GM12878 (cell line): ENCODE results near the gene TTLL11. TPM values are rescaled to one million over a fixed set of nuclear protein-coding genes. Genes with fewer than 3 reads are reported as not detected.

ENCODE experiments used
- ATAC-seq: fragments of 200-7000 bp; cut with Tn5 transposase; 3 replicates; pipeline ENCODE4 v1.9.1; 2020; ENCODE audit warnings: mild to moderate bottlenecking, moderate library complexity
- BruUV-seq: library from RNA; stranded (reverse); fragments of 400-500 nt; replicated peaks from 2 replicates; lab custom pipeline; 2021; lab: Mats Ljungman, UMichigan
- CTCF ChIA-PET: fragments of 300-600 bp; sonication (Branson Sonifier 250); formaldehyde crosslinking; extraction: SDS; loops from one replicate; lab custom pipeline; 2021; ENCODE audit warnings: inconsistent platforms; lab: Yijun Ruan, JAX
- POLR2A ChIA-PET: fragments of 350-600 bp; formaldehyde crosslinking; extraction: SDS; loops from one replicate; lab custom pipeline; 2021; ENCODE audit warnings: inconsistent platforms; lab: Charles Lee
- RAD21 ChIA-PET: fragments of 300-600 bp; sonication (Branson Sonifier 250); formaldehyde crosslinking; loops from one replicate; lab custom pipeline; 2023; ENCODE audit warnings: antibody characterized with exemption; ENCODE audit not compliant: unreplicated experiment; lab: Charles Lee
- SMC1A ChIA-PET: fragments of 300-600 bp; sonication (Branson Sonifier 250); formaldehyde crosslinking; loops from one replicate; lab custom pipeline; 2023; ENCODE audit not compliant: unreplicated experiment, uncharacterized antibody; lab: Charles Lee
- DNase-seq: peaks from one replicate; pipeline ENCODE4 v3.0.0-alpha.2; 2011; ENCODE audit warnings: low read depth, low spot score
- FAIRE-seq: peaks from 3 replicates; lab custom pipeline; 2011; peaks lifted over from hg19 to GRCh38; lab: Jason Lieb, UNC
- H2AFZ ChIP-seq: 2 replicates; pipeline ENCODE4 v1.6.0; 2011; ENCODE audit warnings: low read depth, low read length, control low read depth; ENCODE audit not compliant: control insufficient read depth
- H3K27ac ChIP-seq: 2 replicates; pipeline ENCODE4 v1.5.1; 2011; ENCODE audit warnings: control low read depth; ENCODE audit not compliant: control insufficient read depth, insufficient read depth
- H3K27me3 ChIP-seq, 2 experiments: replicated peaks in 1 of 2; 2 replicates each; pipeline versions ENCODE4 v1.6.0 to v1.6.1; 2011; ENCODE audit warnings: low read length in 1 of 2; ENCODE audit not compliant: control insufficient read depth in 2 of 2, insufficient read depth in 2 of 2
- H3K36me3 ChIP-seq, 2 experiments: 2 replicates each; pipeline ENCODE4 v1.5.1; 2011; ENCODE audit warnings: low read length in 1 of 2; ENCODE audit not compliant: control insufficient read depth in 2 of 2, insufficient read depth in 2 of 2
- H3K4me1 ChIP-seq: 2 replicates; pipeline ENCODE4 v1.6.1; 2011; ENCODE audit warnings: mild to moderate bottlenecking, low read length, moderate library complexity, mixed read lengths; ENCODE audit not compliant: control insufficient read depth, insufficient read depth
- H3K4me2 ChIP-seq: 2 replicates; pipeline ENCODE4 v1.6.0; 2011; ENCODE audit warnings: control low read depth; ENCODE audit not compliant: control insufficient read depth, insufficient read depth
- H3K4me3 ChIP-seq: fragments of 200-600 bp; sonication (generic); 2 replicates; pipeline ENCODE4 v1.5.1; 2016
- H3K79me2 ChIP-seq: 2 replicates; pipeline ENCODE4 v1.6.0; 2011; ENCODE audit warnings: low read length; ENCODE audit not compliant: control insufficient read depth, insufficient read depth
- H3K9ac ChIP-seq: 2 replicates; pipeline ENCODE4 v1.8.0; 2011; ENCODE audit warnings: low read length, control low read depth, mixed read lengths; ENCODE audit not compliant: control insufficient read depth, insufficient read depth
- H3K9me3 ChIP-seq: replicated peaks from 3 replicates; pipeline ENCODE4 v1.5.1; 2011; ENCODE audit warnings: mild to moderate bottlenecking, low read length; ENCODE audit not compliant: control insufficient read depth, insufficient read depth
- H4K20me1 ChIP-seq: 2 replicates; pipeline ENCODE4 v1.6.0; 2011; ENCODE audit not compliant: control insufficient read depth, insufficient read depth
- GATAD2B ChIP-seq: fragments of 450-650 bp; conservative IDR thresholded peaks from 2 replicates; pipeline ENCODE4 v1.6.1; 2017; ENCODE audit warnings: low read depth, mild to moderate bottlenecking, moderate library complexity
- TAF1 ChIP-seq: IDR thresholded peaks from 2 replicates; pipeline ENCODE4 v1.6.1; 2011; ENCODE audit warnings: mild to moderate bottlenecking, low read depth, low read length, borderline replicate concordance
- USF1 ChIP-seq: IDR thresholded peaks from 2 replicates; pipeline ENCODE4 v1.6.1; 2011; ENCODE audit warnings: borderline replicate concordance, low read depth, mild to moderate bottlenecking, moderate library complexity, mixed read lengths, low read length; ENCODE audit not compliant: insufficient read depth; ENCODE audit errors: extremely low read length
- ZNF622 ChIP-seq: fragments of 450-650 bp; IDR thresholded peaks from 2 replicates; pipeline ENCODE4 v1.6.1; 2017; ENCODE audit warnings: mild to moderate bottlenecking, inconsistent platforms
- WGBS: methylation state at CpG from one replicate; pipeline ENCODE4 v1.1.6; 2016; ENCODE audit warnings: low lambda C conversion rate; ENCODE audit not compliant: insufficient replicate concordance, insufficient coverage; ENCODE audit errors: missing lambda C conversion rate; 5-methylcytosine and 5-hydroxymethylcytosine counted together
- in situ Hi-C: fragments of 300-500 bp; cut with MboI; formaldehyde crosslinking; loops from 9 replicates; pipeline ENCODE4 v1.14.3; 2018; ENCODE audit warnings: mixed read lengths
- intact Hi-C: fragments of 100-400 bp; cut with micrococcal nuclease; formaldehyde crosslinking; loops from one replicate; pipeline ENCODE4 v1.14.2; 2022; ENCODE audit not compliant: unreplicated experiment
- polyA plus RNA-seq, 11 experiments: library from polyadenylated mRNA; depleted of rRNA in 4 of 11; unstranded in 6 of 11; stranded (reverse) in 5 of 11; fragments of >200 nt; fragmentation: Nextera tagmentation in 4 of 11; fragmentation: Illumina TruSeq in 1 of 11; extraction: Ambion mirVana in 4 of 11; extraction: Trizol in 1 of 11; gene quantifications; 1 replicate in 1 of 11; 2 replicates in 10 of 11; pipeline versions ENCODE4 v1.2.1 to v1.2.3, GENCODE V29; 2011 to 2016; ENCODE audit warnings: inconsistent platforms in 2 of 11, missing spikeins in 2 of 11, low read depth in 1 of 11
- total RNA-seq, 4 experiments: library from RNA; depleted of rRNA in 3 of 4; stranded (reverse); fragments of >200 nt in 3 of 4; fragmentation: Illumina TruSeq in 1 of 4; extraction: Trizol in 1 of 4; gene quantifications; 2 replicates each; pipeline versions ENCODE4 v1.2.1 to v1.2.3, GENCODE V29; 2013 to 2021
- TF ChIP-seq, protein P1 (sequence below): fragments of 450-650 bp; IDR thresholded peaks from 2 replicates; pipeline ENCODE4 v1.6.1; 2018; ENCODE audit warnings: mild to moderate bottlenecking, low read depth, moderate library complexity; ENCODE audit not compliant: partially characterized antibody
- TF ChIP-seq, protein P2 (sequence below): fragments of 450-650 bp; IDR thresholded peaks from 2 replicates; pipeline ENCODE4 v1.6.1; 2018; ENCODE audit warnings: borderline replicate concordance, mild to moderate bottlenecking; ENCODE audit not compliant: partially characterized antibody
- TF ChIP-seq, protein P3 (sequence below): fragments of 450-650 bp; IDR thresholded peaks from 2 replicates; pipeline ENCODE4 v1.6.1; 2016; ENCODE audit warnings: mild to moderate bottlenecking
- TF ChIP-seq, protein P4 (sequence below): fragments of 450-650 bp; IDR thresholded peaks from 2 replicates; pipeline ENCODE4 v1.6.1; 2017; ENCODE audit warnings: borderline replicate concordance

TTLL11 gene
- total and polyA plus RNA-seq, 10 of the 15 experiments (the other 5 are each of a cell fraction or from before 2014, with no cell fraction given), result 1.2 to 3.7 (median 2.9) TPM

GRCh38 chr9:122020398-122020797, 72.7 kb downstream of the TTLL11 start:
- H3K79me2 ChIP-seq, result no peaks in the 10 kb centered on the region
- H3K27me3 ChIP-seq, result no peaks in the 10 kb centered on the region
- FAIRE-seq (no peak), DNase-seq (no peak), ATAC-seq (no peak)
- no TSS peak for BruUV-seq
- TF ChIP-seq, protein P1, sequence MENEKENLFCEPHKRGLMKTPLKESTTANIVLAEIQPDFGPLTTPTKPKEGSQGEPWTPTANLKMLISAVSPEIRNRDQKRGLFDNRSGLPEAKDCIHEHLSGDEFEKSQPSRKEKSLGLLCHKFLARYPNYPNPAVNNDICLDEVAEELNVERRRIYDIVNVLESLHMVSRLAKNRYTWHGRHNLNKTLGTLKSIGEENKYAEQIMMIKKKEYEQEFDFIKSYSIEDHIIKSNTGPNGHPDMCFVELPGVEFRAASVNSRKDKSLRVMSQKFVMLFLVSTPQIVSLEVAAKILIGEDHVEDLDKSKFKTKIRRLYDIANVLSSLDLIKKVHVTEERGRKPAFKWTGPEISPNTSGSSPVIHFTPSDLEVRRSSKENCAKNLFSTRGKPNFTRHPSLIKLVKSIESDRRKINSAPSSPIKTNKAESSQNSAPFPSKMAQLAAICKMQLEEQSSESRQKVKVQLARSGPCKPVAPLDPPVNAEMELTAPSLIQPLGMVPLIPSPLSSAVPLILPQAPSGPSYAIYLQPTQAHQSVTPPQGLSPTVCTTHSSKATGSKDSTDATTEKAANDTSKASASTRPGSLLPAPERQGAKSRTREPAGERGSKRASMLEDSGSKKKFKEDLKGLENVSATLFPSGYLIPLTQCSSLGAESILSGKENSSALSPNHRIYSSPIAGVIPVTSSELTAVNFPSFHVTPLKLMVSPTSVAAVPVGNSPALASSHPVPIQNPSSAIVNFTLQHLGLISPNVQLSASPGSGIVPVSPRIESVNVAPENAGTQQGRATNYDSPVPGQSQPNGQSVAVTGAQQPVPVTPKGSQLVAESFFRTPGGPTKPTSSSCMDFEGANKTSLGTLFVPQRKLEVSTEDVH, result no peak
- no peak for TF ChIP-seq GATAD2B
- TF ChIP-seq, protein P2, sequence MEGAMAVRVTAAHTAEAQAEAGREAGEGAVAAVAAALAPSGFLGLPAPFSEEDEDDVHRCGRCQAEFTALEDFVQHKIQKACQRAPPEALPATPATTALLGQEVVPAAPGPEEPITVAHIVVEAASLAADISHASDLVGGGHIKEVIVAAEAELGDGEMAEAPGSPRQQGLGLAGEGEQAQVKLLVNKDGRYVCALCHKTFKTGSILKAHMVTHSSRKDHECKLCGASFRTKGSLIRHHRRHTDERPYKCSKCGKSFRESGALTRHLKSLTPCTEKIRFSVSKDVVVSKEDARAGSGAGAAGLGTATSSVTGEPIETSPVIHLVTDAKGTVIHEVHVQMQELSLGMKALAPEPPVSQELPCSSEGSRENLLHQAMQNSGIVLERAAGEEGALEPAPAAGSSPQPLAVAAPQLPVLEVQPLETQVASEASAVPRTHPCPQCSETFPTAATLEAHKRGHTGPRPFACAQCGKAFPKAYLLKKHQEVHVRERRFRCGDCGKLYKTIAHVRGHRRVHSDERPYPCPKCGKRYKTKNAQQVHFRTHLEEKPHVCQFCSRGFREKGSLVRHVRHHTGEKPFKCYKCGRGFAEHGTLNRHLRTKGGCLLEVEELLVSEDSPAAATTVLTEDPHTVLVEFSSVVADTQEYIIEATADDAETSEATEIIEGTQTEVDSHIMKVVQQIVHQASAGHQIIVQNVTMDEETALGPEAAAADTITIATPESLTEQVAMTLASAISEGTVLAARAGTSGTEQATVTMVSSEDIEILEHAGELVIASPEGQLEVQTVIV, result no peak
- no peak for TF ChIP-seq USF1
- TF ChIP-seq, protein P3, sequence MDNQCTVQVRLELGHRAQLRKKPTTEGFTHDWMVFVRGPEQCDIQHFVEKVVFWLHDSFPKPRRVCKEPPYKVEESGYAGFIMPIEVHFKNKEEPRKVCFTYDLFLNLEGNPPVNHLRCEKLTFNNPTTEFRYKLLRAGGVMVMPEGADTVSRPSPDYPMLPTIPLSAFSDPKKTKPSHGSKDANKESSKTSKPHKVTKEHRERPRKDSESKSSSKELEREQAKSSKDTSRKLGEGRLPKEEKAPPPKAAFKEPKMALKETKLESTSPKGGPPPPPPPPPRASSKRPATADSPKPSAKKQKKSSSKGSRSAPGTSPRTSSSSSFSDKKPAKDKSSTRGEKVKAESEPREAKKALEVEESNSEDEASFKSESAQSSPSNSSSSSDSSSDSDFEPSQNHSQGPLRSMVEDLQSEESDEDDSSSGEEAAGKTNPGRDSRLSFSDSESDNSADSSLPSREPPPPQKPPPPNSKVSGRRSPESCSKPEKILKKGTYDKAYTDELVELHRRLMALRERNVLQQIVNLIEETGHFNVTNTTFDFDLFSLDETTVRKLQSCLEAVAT, result no peak
- TF ChIP-seq, protein P4, sequence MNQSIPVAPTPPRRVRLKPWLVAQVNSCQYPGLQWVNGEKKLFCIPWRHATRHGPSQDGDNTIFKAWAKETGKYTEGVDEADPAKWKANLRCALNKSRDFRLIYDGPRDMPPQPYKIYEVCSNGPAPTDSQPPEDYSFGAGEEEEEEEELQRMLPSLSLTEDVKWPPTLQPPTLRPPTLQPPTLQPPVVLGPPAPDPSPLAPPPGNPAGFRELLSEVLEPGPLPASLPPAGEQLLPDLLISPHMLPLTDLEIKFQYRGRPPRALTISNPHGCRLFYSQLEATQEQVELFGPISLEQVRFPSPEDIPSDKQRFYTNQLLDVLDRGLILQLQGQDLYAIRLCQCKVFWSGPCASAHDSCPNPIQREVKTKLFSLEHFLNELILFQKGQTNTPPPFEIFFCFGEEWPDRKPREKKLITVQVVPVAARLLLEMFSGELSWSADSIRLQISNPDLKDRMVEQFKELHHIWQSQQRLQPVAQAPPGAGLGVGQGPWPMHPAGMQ, result no peak
- TF ChIP-seq TAF1, result no peak
- TF ChIP-seq ZNF622, result no peak
- ChIA-PET RAD21 (no interaction called here), POLR2A (no interaction called here), CTCF (no interaction called here), SMC1A (no interaction called here)
- H3K27ac ChIP-seq, result no peak overlapping the region
- intact Hi-C loops, result no loop called here
- H3K9ac ChIP-seq, result no peak overlapping the region
- H3K36me3 ChIP-seq, result no peaks in the 10 kb centered on the region
- H3K4me3 ChIP-seq, result no peak overlapping the region
- no peaks in the 10 kb centered on the region for H3K9me3 ChIP-seq
- no peaks in the 10 kb centered on the region for H4K20me1 ChIP-seq
- no peaks in the 10 kb centered on the region for H3K4me1 ChIP-seq
- 77% methylated on average over 2 of the region's 2 CpGs for WGBS
- no peak overlapping the region for H3K4me2 ChIP-seq
- no peak overlapping the region for H2AFZ ChIP-seq
- in situ Hi-C loops, result no loop called here
